Common myeloid progenitor, CD34-positive (primary cell): ENCODE measurements around the gene PEX14.
"Not testable (repeated sequence)": the region's sequence is repeated elsewhere in the genome, so short reads cannot be mapped to it uniquely, and the experiment has no call there.

ENCODE experiments used
- CTCF ChIA-PET: fragments of 350-600 bp; sonication (Branson Sonifier 250); formaldehyde crosslinking; loops from one replicate; lab custom pipeline; 2021; ENCODE audit warnings: antibody characterized with exemption; lab: Charles Lee
- POLR2A ChIA-PET: fragments of 350-600 bp; sonication (Branson Sonifier 250); formaldehyde crosslinking; loops from one replicate; lab custom pipeline; 2021; ENCODE audit warnings: antibody characterized with exemption; lab: Charles Lee
- DNase-seq, 3 donors: peaks; one replicate each; pipeline versions ENCODE4 v3.0.0 to v3.0.0-alpha.2; 2013
- H3K27ac ChIP-seq, 2 experiments: 1 replicate in 1 of 2; 2 replicates in 1 of 2; pipeline ENCODE4 v1.7.0; 2013; ENCODE audit warnings: inconsistent platforms in 2 of 2, low read length in 2 of 2, mild to moderate bottlenecking in 2 of 2, low read depth in 1 of 2, moderate library complexity in 1 of 2; ENCODE audit not compliant: severe bottlenecking in 2 of 2, insufficient read depth in 1 of 2, poor library complexity in 1 of 2
- H3K27me3 ChIP-seq, 5 experiments: replicated peaks in 2 of 5; 1 replicate in 3 of 5; 2 replicates in 2 of 5; pipeline versions ENCODE4 v1.6.1 to v1.7.0; 2013; ENCODE audit warnings: low read length in 4 of 5, mild to moderate bottlenecking in 2 of 5, moderate library complexity in 2 of 5, inconsistent platforms in 1 of 5; ENCODE audit not compliant: insufficient read depth in 5 of 5, control insufficient read depth in 4 of 5
- H3K36me3 ChIP-seq, 4 experiments: 1 replicate in 2 of 4; 2 replicates in 2 of 4; pipeline versions ENCODE4 v1.6.1 to v1.7.0; 2013; ENCODE audit warnings: low read length in 3 of 4, control low read depth in 1 of 4, mild to moderate bottlenecking in 1 of 4; ENCODE audit not compliant: control insufficient read depth in 4 of 4, insufficient read depth in 4 of 4
- H3K4me1 ChIP-seq, 4 experiments: 1 replicate in 3 of 4; 2 replicates in 1 of 4; pipeline versions ENCODE4 v1.6.1 to v1.7.1; 2013; ENCODE audit warnings: low read length in 3 of 4, mild to moderate bottlenecking in 3 of 4, control low read depth in 1 of 4, inconsistent platforms in 1 of 4, moderate library complexity in 1 of 4; ENCODE audit not compliant: control insufficient read depth in 4 of 4, insufficient read depth in 4 of 4; ENCODE audit errors: control extremely low read depth in 1 of 4
- H3K4me3 ChIP-seq, 7 experiments: 1 replicate in 4 of 7; 2 replicates in 3 of 7; pipeline versions ENCODE4 v1.5.1 to v1.7.0; 2013; ENCODE audit warnings: mild to moderate bottlenecking in 7 of 7, low read length in 6 of 7, moderate library complexity in 6 of 7, inconsistent platforms in 2 of 7, low read depth in 2 of 7, control low read depth in 1 of 7; ENCODE audit not compliant: insufficient read depth in 4 of 7, control insufficient read depth in 1 of 7; ENCODE audit errors: extremely low read depth in 1 of 7
- H3K9me3 ChIP-seq, 5 experiments: 1 replicate in 4 of 5; 2 replicates in 1 of 5; pipeline versions ENCODE4 v1.6.1 to v1.7.1; 2013; ENCODE audit warnings: low read length in 4 of 5, mild to moderate bottlenecking in 2 of 5, inconsistent platforms in 1 of 5, low read depth in 1 of 5, moderate library complexity in 1 of 5; ENCODE audit not compliant: control insufficient read depth in 4 of 5, insufficient read depth in 2 of 5; ENCODE audit errors: control extremely low read depth in 1 of 5
- WGBS: methylation state at CpG from one replicate; pipeline ENCODE4 v1.1.5; 2013; ENCODE audit not compliant: insufficient coverage; 5-methylcytosine and 5-hydroxymethylcytosine counted together

Gene PEX14

DNA sequence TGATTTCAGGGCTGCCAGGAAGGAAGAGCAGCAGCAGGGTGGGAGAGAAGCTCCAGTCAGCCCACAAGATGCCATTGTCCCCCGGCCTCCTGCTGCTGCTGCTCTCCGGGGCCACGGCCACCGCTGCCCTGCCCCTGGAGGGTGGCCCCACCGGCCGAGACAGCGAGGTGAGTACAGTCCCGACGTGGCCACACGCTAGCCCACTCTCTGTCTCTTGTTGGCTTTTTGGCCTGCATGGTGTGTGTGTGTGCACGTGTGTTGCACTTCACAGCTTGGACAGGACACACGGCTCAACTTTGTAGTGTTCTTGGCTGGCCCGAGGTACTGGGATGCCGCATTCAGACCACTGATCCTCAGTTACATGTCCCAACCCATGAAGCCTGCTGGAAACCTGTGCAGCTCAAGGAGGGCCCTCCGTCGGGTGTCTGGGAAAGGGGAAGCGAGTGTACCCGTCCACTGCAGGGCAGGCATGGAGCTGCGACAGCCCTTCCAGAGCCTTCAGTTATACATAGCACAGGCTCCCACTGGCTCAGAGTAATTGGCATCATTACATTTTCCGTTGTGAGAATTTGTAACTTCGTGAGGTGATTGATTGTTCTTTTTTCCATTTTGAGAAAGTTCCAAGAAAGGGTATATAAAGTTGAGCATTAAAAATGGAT is 24.5 kb upstream of the PEX14 start:
- Histone ChIP-seq H3K36me3 (peaks cover 0 to 4% (median 2%) of the 10 kb centered on the region in 4 experiments), H3K27ac (no peak overlapping the region), H3K4me3 (no peak overlapping the region), H3K9me3 (no peaks in the 10 kb centered on the region), H3K27me3 (peaks cover 0 to 3% (median 0%) of the 10 kb centered on the region in 5 experiments), H3K4me1 (peaks cover 0 to 4% (median 3%) of the 10 kb centered on the region in 4 experiments)
- DNase-seq: no peak
- ChIA-PET CTCF (interaction anchor here (1.1 kb wide), 1 partner anchor 12 kb away, joined by 5 read pairs; no protein-coding TSS in a partner anchor), POLR2A (interaction anchor here (0.5 kb wide), 1 partner anchor 400 kb away, joined by 4 read pairs; no protein-coding TSS in a partner anchor)
- 91% methylated on average over 18 of the region's 21 CpGs for WGBS

DNA sequence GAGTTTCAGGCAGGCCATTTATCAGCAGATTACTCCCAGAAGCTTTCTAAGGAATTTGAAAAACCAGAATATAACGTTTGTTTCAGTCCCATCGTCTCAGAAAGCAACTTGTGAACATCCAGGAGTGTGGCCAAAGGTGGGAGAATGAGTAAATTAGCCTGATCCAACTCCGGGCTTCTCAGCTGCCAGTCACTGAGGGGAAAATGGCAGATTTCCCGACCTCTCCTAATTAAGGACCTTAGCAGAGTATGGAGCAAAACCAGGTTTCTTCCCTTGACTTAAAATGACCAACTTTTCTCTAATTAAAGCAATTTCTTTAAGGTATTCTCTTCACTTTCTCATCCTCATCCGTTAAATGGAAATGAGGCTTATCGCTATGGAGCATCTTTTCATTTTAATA is 23.9 kb upstream of the PEX14 start:
- ChIA-PET POLR2A (interaction anchor here (0.5 kb wide), 1 partner anchor 401 kb away, joined by 4 read pairs; no protein-coding TSS in a partner anchor), CTCF (no interaction called here)

GRCh38 chr1:10451287-10451686 is 23.5 kb upstream of the PEX14 start:
- no peaks in the 10 kb centered on the region for H3K9me3 ChIP-seq
- DNase-seq: no peak
- ChIA-PET POLR2A (no interaction called here), CTCF (interaction anchor here (0.7 to 1.5 kb wide), 3 partner anchors 9 to 35 kb away, joined by 3 to 4 read pairs (median 4); no protein-coding TSS in a partner anchor)
- peaks cover 0 to 3% (median 0%) of the 10 kb centered on the region in 5 experiments for H3K27me3 ChIP-seq
- WGBS: 11% methylated on average over 7 of the region's 10 CpGs
- no peak overlapping the region for H3K4me3 ChIP-seq
- H3K36me3 ChIP-seq: peaks cover 0 to 4% (median under 1%) of the 10 kb centered on the region in 4 experiments
- peaks cover 0 to 4% (median 3%) of the 10 kb centered on the region in 4 experiments for H3K4me1 ChIP-seq
- no peak overlapping the region for H3K27ac ChIP-seq

More for the DNA sequence above, 23.9 kb upstream of the PEX14 start:
- 83% methylated on average over 5 of the region's 6 CpGs for WGBS
- no peaks in the 10 kb centered on the region for H3K9me3 ChIP-seq
- H3K27ac ChIP-seq: no peak overlapping the region
- H3K36me3 ChIP-seq: peaks cover 0 to 4% (median 1%) of the 10 kb centered on the region in 4 experiments
- H3K4me3 ChIP-seq: no peak overlapping the region
- peaks cover 0 to 4% (median 3%) of the 10 kb centered on the region in 4 experiments for H3K4me1 ChIP-seq
- peaks cover 0 to 3% (median 0%) of the 10 kb centered on the region in 5 experiments for H3K27me3 ChIP-seq
- DNase-seq: no peak

DNA sequence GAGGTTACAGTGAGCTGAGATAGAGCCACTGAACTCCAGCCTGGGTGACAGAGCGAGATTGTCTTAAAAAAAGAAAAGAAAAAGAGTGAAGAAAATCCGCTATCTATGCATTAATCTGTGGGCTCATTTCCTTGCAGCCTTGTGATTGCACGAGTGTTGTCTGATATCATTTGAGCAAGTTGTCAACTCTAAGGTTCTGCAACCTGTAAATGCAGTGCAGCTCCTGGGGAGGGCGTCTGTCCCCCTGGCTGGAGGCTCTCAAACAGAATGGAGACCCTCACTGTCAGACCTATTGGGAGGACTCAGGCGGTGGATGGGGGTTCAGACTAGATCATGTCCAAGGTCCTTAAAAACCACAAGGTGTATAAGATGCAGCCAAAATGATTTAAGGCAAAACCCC is 18.7 kb upstream of the PEX14 start:
- no peak overlapping the region for H3K27ac ChIP-seq
- peak in 1 of 3 donors; percentile 25 for DNase-seq
- H3K9me3 ChIP-seq: no peaks in the 10 kb centered on the region
- peaks cover 3 to 12% (median 5%) of the 10 kb centered on the region in 4 experiments for H3K36me3 ChIP-seq
- no peak overlapping the region for H3K4me3 ChIP-seq
- peaks cover 0 to 3% (median 0%) of the 10 kb centered on the region in 5 experiments for H3K27me3 ChIP-seq
- POLR2A ChIA-PET: no interaction called here
- WGBS: 76% methylated on average over 4 of the region's 5 CpGs
- CTCF ChIA-PET: interaction anchor here (1.5 kb wide), 1 partner anchor 38 kb away, joined by 6 read pairs; no protein-coding TSS in a partner anchor
- H3K4me1 ChIP-seq: peaks cover 0 to 5% (median 4%) of the 10 kb centered on the region in 4 experiments

- no CpG with 5 or more reads among the region's 7 CpGs for WGBS
- Histone ChIP-seq H3K4me1 (peaks cover 0 to 3% (median 0%) of the 10 kb centered on the region in 4 experiments), H3K36me3 (peaks cover 3 to 18% (median 11%) of the 10 kb centered on the region in 4 experiments), H3K9me3 (no peaks in the 10 kb centered on the region), H3K4me3 (no peak overlapping the region), H3K27me3 (no peaks in the 10 kb centered on the region), H3K27ac (no peak overlapping the region)
- POLR2A ChIA-PET: no interaction called here
- DNase-seq: no peak
- CTCF ChIA-PET: interaction anchor here (1.5 kb wide), 1 partner anchor 38 kb away, joined by 6 read pairs; no protein-coding TSS in a partner anchor
Observed at GRCh38 chr1:10456661-10457060, 18.1 kb upstream of the PEX14 start.

GRCh38 chr1:10457462-10457861 is 17.3 kb upstream of the PEX14 start:
- WGBS: 76% methylated on average over 3 of the region's 7 CpGs
- CTCF ChIA-PET: not testable (repeated sequence)

DNA sequence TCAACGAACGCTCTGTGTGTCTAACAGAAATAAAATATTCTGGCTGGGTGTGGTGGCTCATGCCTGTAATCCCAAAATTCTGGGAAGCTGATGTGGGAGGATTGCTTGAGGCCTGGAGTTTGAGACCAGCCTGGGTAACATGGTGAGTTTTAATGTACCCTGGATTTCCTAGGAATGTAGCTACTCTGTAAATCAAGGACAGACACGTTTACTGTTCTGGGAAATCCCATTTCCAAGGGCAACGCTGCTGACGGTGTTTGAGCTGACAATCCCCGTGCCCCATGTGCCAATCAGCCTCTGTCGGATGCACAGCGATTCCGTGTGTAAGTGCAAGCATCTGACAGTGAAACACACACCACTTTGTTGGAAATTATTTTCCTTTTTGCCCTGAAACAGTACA is 16.9 kb upstream of the PEX14 start:
- Histone ChIP-seq H3K9me3 (no peaks in the 10 kb centered on the region), H3K36me3 (peaks cover 4 to 27% (median 20%) of the 10 kb centered on the region in 4 experiments), H3K27ac (no peak overlapping the region), H3K4me3 (no peak overlapping the region), H3K4me1 (peaks cover 0 to 3% (median 0%) of the 10 kb centered on the region in 4 experiments), H3K27me3 (no peaks in the 10 kb centered on the region)
- 97% methylated on average over 9 of the region's 9 CpGs for WGBS
- no peak for DNase-seq
- POLR2A ChIA-PET: no interaction called here
- CTCF ChIA-PET: no interaction called here

More at GRCh38 chr1:10457462-10457861, 17.3 kb upstream of the PEX14 start:
- DNase-seq, POLR2A ChIA-PET, H3K4me1 ChIP-seq, H3K9me3 ChIP-seq, H3K27ac ChIP-seq, H3K4me3 ChIP-seq, H3K27me3 ChIP-seq: not testable (repeated sequence)
- H3K36me3 ChIP-seq: peaks cover 3 to 23% (median 16%) of the 10 kb centered on the region in 4 experiments
